ENCODE results near the gene TENM4. TPM values are rescaled to one million over a fixed set of nuclear protein-coding genes. Genes with fewer than 3 reads are reported as not detected.

Gene TENM4
- polyA plus RNA-seq, 1 of the 3 experiments (the other 2 are of a cell fraction): 16.7 TPM

GRCh38 chr11:79059141-79059540 is 381.7 kb downstream of the TENM4 start:
- ChIA-PET POLR2A (interaction anchor here (1.5 kb wide), 1 partner anchor 77 kb away, joined by 5 read pairs; no protein-coding TSS in a partner anchor), CTCF (interaction anchor here (0.8 to 1.8 kb wide), 8 partner anchors 9 to 342 kb away, joined by 3 to 7 read pairs (median 4); no protein-coding TSS in a partner anchor)
- Histone ChIP-seq H4K20me1 (ENCODE audit: insufficient read depth) (no peaks in the 10 kb centered on the region), H3K27ac (ENCODE audit: low read depth in 2 of 2, low read length in 1 of 2) (peak overlapping the region in 1 of 2 experiments; percentile 84; a peak in 2 of 4 replicates), H3K9ac (no peak overlapping the region), H3K27me3 (ENCODE audit: insufficient read depth) (no peaks in the 10 kb centered on the region), H3K4me2 (no peak overlapping the region), H3F3A (replicated peaks; ENCODE audit: insufficient read depth) (peaks cover 23% of the 10 kb centered on the region), H3K4me3 (ENCODE audit: low read depth in 2 of 2, low read length in 1 of 2) (no peak overlapping the region), H3K79me2 (ENCODE audit: insufficient read depth) (no peaks in the 10 kb centered on the region), H3K36me3 (replicated peaks in 1 of 2; ENCODE audit: control insufficient read depth in 1 of 2, insufficient read depth in 2 of 2, low read length in 1 of 2) (no peaks in the 10 kb centered on the region), H2AFZ (ENCODE audit: low read depth) (no peak overlapping the region), H3K4me1 (ENCODE audit: control insufficient read depth in 1 of 2, insufficient read depth in 2 of 2, low read depth in 1 of 2, low read length in 1 of 2) (peaks cover 6 to 46% of the 10 kb centered on the region in 2 experiments; a peak in 3 of 4 replicates), H3K9me3 (no peaks in the 10 kb centered on the region), H3K9me2 (no peaks in the 10 kb centered on the region)
- TF ChIP-seq SIN3A (IDR thresholded peaks at IDR 0.05; ENCODE audit: borderline replicate concordance, low read depth, low read length): no peak
- TF ChIP-seq POLR2AphosphoS5 (IDR thresholded peaks at IDR 0.05; ENCODE audit: low read depth, low read length): no peak
- TF ChIP-seq ELF1 (IDR thresholded peaks at IDR 0.05): no peak
- TF ChIP-seq MEF2A (IDR thresholded peaks at IDR 0.05; ENCODE audit: borderline replicate concordance, low read depth): no peak
- no peak for TF ChIP-seq RFX5 (IDR thresholded peaks at IDR 0.05; ENCODE audit: low read length)
- no peak for TF ChIP-seq IRF3 (IDR thresholded peaks at IDR 0.05; ENCODE audit: low read depth, low read length)
- no peak for TF ChIP-seq TCF12 (IDR thresholded peaks at IDR 0.05)
- TF ChIP-seq SMC3 (IDR thresholded peaks at IDR 0.05; ENCODE audit: low read depth, low read length): no peak
- DNase-seq: no peak
- WGBS (ENCODE audit: low lambda C conversion rate): 93% methylated on average over 4 of the region's 4 CpGs

GRCh38 chr11:79055856-79056631 is 384.8 kb downstream of the TENM4 start:
- Histone ChIP-seq H3K36me3 (replicated peaks in 1 of 2; ENCODE audit: control insufficient read depth in 1 of 2, insufficient read depth in 2 of 2, low read length in 1 of 2) (no peaks in the 10 kb centered on the region), H3K4me3 (ENCODE audit: low read depth in 2 of 2, low read length in 1 of 2) (no peak overlapping the region), H3K9me3 (no peaks in the 10 kb centered on the region), H4K20me1 (ENCODE audit: insufficient read depth) (no peaks in the 10 kb centered on the region), H3K9ac (no peak overlapping the region), H3F3A (replicated peaks; ENCODE audit: insufficient read depth) (peaks cover 25% of the 10 kb centered on the region), H2AFZ (ENCODE audit: low read depth) (no peak overlapping the region), H3K4me2 (peak overlapping the region; percentile 26; the same call in 1 of the 2 replicates), H3K79me2 (ENCODE audit: insufficient read depth) (no peaks in the 10 kb centered on the region), H3K4me1 (ENCODE audit: control insufficient read depth in 1 of 2, insufficient read depth in 2 of 2, low read depth in 1 of 2, low read length in 1 of 2) (peaks cover 6 to 44% of the 10 kb centered on the region in 2 experiments; a peak in 3 of 4 replicates), H3K9me2 (no peaks in the 10 kb centered on the region), H3K27me3 (ENCODE audit: insufficient read depth) (no peaks in the 10 kb centered on the region), H3K27ac (ENCODE audit: low read depth in 2 of 2, low read length in 1 of 2) (peak overlapping the region; percentile 71 to 74)
- CTCF ChIA-PET: interaction anchor here (0.7 to 2.3 kb wide), 10 partner anchors 9 to 411 kb away, joined by 3 to 11 read pairs (median 4); no protein-coding TSS in a partner anchor
- POLR2A ChIA-PET: no interaction called here
- no peak for TF ChIP-seq ZBTB33 (IDR thresholded peaks at IDR 0.05; ENCODE audit: borderline replicate concordance, low read depth)
- no peak for TF ChIP-seq FOSL2 (IDR thresholded peaks at IDR 0.05; ENCODE audit: borderline replicate concordance, low read depth)
- TF ChIP-seq POLR2AphosphoS5 (IDR thresholded peaks at IDR 0.05; ENCODE audit: low read depth, low read length): 0 out of 2 replicates have a peak, but pooled peaks have one; percentile 15
- TF ChIP-seq CTCF (IDR thresholded peaks at IDR 0.05): peak; percentile 33
- peak; percentile 82 for TF ChIP-seq TCF12 (IDR thresholded peaks at IDR 0.05)
- no peak for TF ChIP-seq ELF1 (IDR thresholded peaks at IDR 0.05)
- peak; percentile 15; the same call in 1 of the 2 replicates for TF ChIP-seq NFIC (IDR thresholded peaks at IDR 0.05; ENCODE audit: borderline replicate concordance)
- peak; percentile 3; the same call in 1 of the 2 replicates for TF ChIP-seq PBX3 (IDR thresholded peaks at IDR 0.05)
- no peak for TF ChIP-seq GABPA (IDR thresholded peaks at IDR 0.05; ENCODE audit: low read depth)
- TF ChIP-seq RXRA (IDR thresholded peaks at IDR 0.05; ENCODE audit: borderline replicate concordance, low read depth): peak; percentile 77; the same call in 1 of the 2 replicates
- no peak for TF ChIP-seq SMC3 (IDR thresholded peaks at IDR 0.05; ENCODE audit: low read depth, low read length)
- peak; percentile 28 for TF ChIP-seq RAD21 (IDR thresholded peaks at IDR 0.05; ENCODE audit: low read length)
- WGBS (ENCODE audit: low lambda C conversion rate): 66% methylated on average over 8 of the region's 8 CpGs
- DNase-seq: no peak

All from SK-N-SH (cell line).